H9 (cell line): ENCODE results near the gene TADA2B. TPM values are rescaled to one million over a fixed set of nuclear protein-coding genes. Genes with fewer than 3 reads are reported as not detected.

Experiments used
- DNase-seq: peaks from one replicate; pipeline ENCODE4 v3.0.0-alpha.2; 2017
- H2AFZ ChIP-seq: one replicate; pipeline ENCODE4 v1.6.1; 2013; ENCODE audit warnings: mild to moderate bottlenecking, low read length, control low read depth, moderate library complexity
- H2AK5ac ChIP-seq: 2 replicates; pipeline ENCODE4 v1.6.1; 2013; ENCODE audit warnings: low read length, control low read depth, mixed read lengths; ENCODE audit not compliant: insufficient read length
- H2BK120ac ChIP-seq: one replicate; pipeline ENCODE4 v1.6.1; 2013; ENCODE audit warnings: low read depth, mild to moderate bottlenecking, low read length, control low read depth, inconsistent platforms; ENCODE audit not compliant: poor library complexity, severe bottlenecking
- H2BK12ac ChIP-seq: 2 replicates; pipeline ENCODE4 v1.6.1; 2013; ENCODE audit warnings: low read length, control low read depth, mixed read lengths, low read depth; ENCODE audit not compliant: insufficient read length
- H2BK15ac ChIP-seq: 2 replicates; pipeline ENCODE4 v1.6.1; 2013; ENCODE audit warnings: low read depth, low read length, control low read depth
- H2BK20ac ChIP-seq: one replicate; pipeline ENCODE4 v1.6.1; 2013; ENCODE audit warnings: low read depth, mild to moderate bottlenecking, low read length, control low read depth, inconsistent platforms; ENCODE audit not compliant: poor library complexity, severe bottlenecking
- H2BK5ac ChIP-seq: 2 replicates; pipeline ENCODE4 v1.6.1; 2013; ENCODE audit warnings: low read length, control low read depth, mixed read lengths; ENCODE audit not compliant: insufficient read length
- H3K14ac ChIP-seq: 2 replicates; pipeline ENCODE4 v1.6.1; 2013; ENCODE audit warnings: low read length, control low read depth; ENCODE audit not compliant: insufficient read depth
- H3K18ac ChIP-seq: 2 replicates; pipeline ENCODE4 v1.6.1; 2013; ENCODE audit warnings: low read depth, mild to moderate bottlenecking, mixed read lengths, low read length, control low read depth; ENCODE audit not compliant: insufficient read length
- H3K23ac ChIP-seq: 2 replicates; pipeline ENCODE4 v1.6.1; 2013; ENCODE audit warnings: low read length, control low read depth, mixed read lengths, low read depth; ENCODE audit not compliant: insufficient read length
- H3K23me2 ChIP-seq: 2 replicates; pipeline ENCODE4 v1.6.1; 2013; ENCODE audit warnings: low read depth, mild to moderate bottlenecking, mixed read lengths, low read length, control low read depth; ENCODE audit not compliant: insufficient read length, poor library complexity, severe bottlenecking
- H3K27ac ChIP-seq: 2 replicates; pipeline ENCODE4 v1.5.1; 2013; ENCODE audit warnings: low read length, control low read depth, mixed read lengths, low read depth; ENCODE audit not compliant: insufficient read length
- H3K27me3 ChIP-seq: 2 replicates; pipeline ENCODE4 v1.6.1; 2013; ENCODE audit warnings: low read length, control low read depth, inconsistent platforms; ENCODE audit not compliant: insufficient read depth
- H3K4ac ChIP-seq: 2 replicates; pipeline ENCODE4 v1.6.1; 2013; ENCODE audit warnings: low read depth, mild to moderate bottlenecking, control low read depth, inconsistent platforms, low read length, moderate library complexity
- H3K4me1 ChIP-seq: 2 replicates; pipeline ENCODE4 v1.6.1; 2013; ENCODE audit warnings: low read length, control low read depth, inconsistent platforms; ENCODE audit not compliant: insufficient read depth
- H3K4me2 ChIP-seq: 2 replicates; pipeline ENCODE4 v1.6.1; 2013; ENCODE audit warnings: low read length, control low read depth, mixed read lengths; ENCODE audit not compliant: insufficient read length, insufficient read depth
- H3K56ac ChIP-seq: 2 replicates; pipeline ENCODE4 v1.6.1; 2013; ENCODE audit warnings: low read depth, mild to moderate bottlenecking, mixed read lengths, low read length, control low read depth; ENCODE audit not compliant: insufficient read length
- H3K79me1 ChIP-seq: 2 replicates; pipeline ENCODE4 v1.6.1; 2013; ENCODE audit warnings: low read depth, mild to moderate bottlenecking, moderate library complexity, low read length, control low read depth, inconsistent platforms; ENCODE audit not compliant: insufficient read depth, poor library complexity, severe bottlenecking
- H3K79me2 ChIP-seq: 2 replicates; pipeline ENCODE4 v1.6.1; 2013; ENCODE audit warnings: low read length, control low read depth, inconsistent platforms; ENCODE audit not compliant: insufficient read depth
- H3K9ac ChIP-seq: 2 replicates; pipeline ENCODE4 v1.6.1; 2013; ENCODE audit warnings: low read length, control low read depth, mixed read lengths; ENCODE audit not compliant: insufficient read length; ENCODE audit errors: extremely low read depth
- H3K9me3 ChIP-seq: one replicate; pipeline ENCODE4 v1.6.1; 2013; ENCODE audit warnings: low read depth, low read length, inconsistent platforms; ENCODE audit not compliant: control insufficient read depth
- H3T11ph ChIP-seq: one replicate; pipeline ENCODE4 v1.6.1; 2013; ENCODE audit warnings: mild to moderate bottlenecking, low read length, control low read depth, inconsistent platforms
- H4K20me1 ChIP-seq: one replicate; pipeline ENCODE4 v1.6.1; 2013; ENCODE audit not compliant: control insufficient read depth, insufficient read length, insufficient read depth
- H4K5ac ChIP-seq: 2 replicates; pipeline ENCODE4 v1.6.1; 2013; ENCODE audit warnings: low read depth, mild to moderate bottlenecking, mixed read lengths, low read length, control low read depth; ENCODE audit not compliant: insufficient read length
- H4K8ac ChIP-seq: replicated peaks from 2 replicates; pipeline ENCODE4 v1.6.1; 2013; ENCODE audit warnings: low read length, control low read depth, mixed read lengths, low read depth; ENCODE audit not compliant: insufficient read length
- H4K91ac ChIP-seq: 2 replicates; pipeline ENCODE4 v1.6.1; 2013; ENCODE audit warnings: low read depth, mild to moderate bottlenecking, moderate library complexity, mixed read lengths, low read length, control low read depth; ENCODE audit not compliant: insufficient read length
- H3K27ac Mint-ChIP-seq, 3 experiments: 2 replicates in 2 of 3; 3 replicates in 1 of 3; pipeline ENCODE4 v1.8.0; 2020 to 2021; ENCODE audit warnings: mixed read lengths in 3 of 3, mild to moderate bottlenecking in 1 of 3, moderate library complexity in 1 of 3
- H3K27me3 Mint-ChIP-seq: 2 replicates; pipeline ENCODE4 v1.8.0; 2021; ENCODE audit warnings: low read depth, mild to moderate bottlenecking, moderate library complexity, mixed read lengths
- H3K36me3 Mint-ChIP-seq, 3 experiments: 2 replicates in 2 of 3; 3 replicates in 1 of 3; pipeline ENCODE4 v1.8.0; 2020 to 2021; ENCODE audit warnings: low read depth in 3 of 3, mixed read lengths in 3 of 3; ENCODE audit not compliant: insufficient read depth in 1 of 3
- H3K4me1 Mint-ChIP-seq, 2 experiments: 2 replicates each; pipeline ENCODE4 v1.8.0; 2020; ENCODE audit warnings: mixed read lengths in 2 of 2
- H3K4me3 Mint-ChIP-seq, 2 experiments: 2 replicates in 1 of 2; 3 replicates in 1 of 2; pipeline ENCODE4 v1.8.0; 2020 to 2021; ENCODE audit warnings: mild to moderate bottlenecking in 2 of 2, mixed read lengths in 2 of 2, moderate library complexity in 1 of 2
- H3K9me3 Mint-ChIP-seq, 2 experiments: 2 replicates in 1 of 2; 3 replicates in 1 of 2; pipeline ENCODE4 v1.8.0; 2020; ENCODE audit warnings: mild to moderate bottlenecking in 2 of 2, mixed read lengths in 2 of 2, moderate library complexity in 1 of 2
- CTCF ChIP-seq: fragments of 200-600 bp; sonication (generic); conservative IDR thresholded peaks from 3 replicates; pipeline ENCODE4 v1.8.0; 2021; ENCODE audit warnings: antibody characterized with exemption, mild to moderate bottlenecking
- WGBS: extraction: QIAGEN DNeasy Blood & Tissue Kit; methylation state at CpG from one replicate; pipeline ENCODE4 v1.1.7; 2013; ENCODE audit warnings: missing lambda C conversion rate, low lambda C conversion rate, mixed read lengths; ENCODE audit not compliant: insufficient read length; ENCODE audit errors: extremely low coverage; 5-methylcytosine and 5-hydroxymethylcytosine counted together
- total RNA-seq: library from RNA; stranded (reverse); gene quantifications from 2 replicates; pipeline ENCODE4 v1.2.1, GENCODE V29; 2021

Gene TADA2B
- total RNA-seq, 1 experiment from 2014 or later = 14.0 TPM

- Histone ChIP-seq H4K20me1 (no peaks in the 10 kb centered on the region), H3K4ac (no peak overlapping the region), H3K27me3 (no peaks in the 10 kb centered on the region), H3K4me1 (no peaks in the 10 kb centered on the region), H3K23me2 (no peaks in the 10 kb centered on the region), H2AK5ac (no peak overlapping the region), H3K27ac (no peak overlapping the region), H3K9ac (no peak overlapping the region), H2BK120ac (no peak overlapping the region), H2BK5ac (no peak overlapping the region), H4K91ac (no peak overlapping the region), H3K4me2 (no peak overlapping the region), H2BK20ac (no peak overlapping the region), H3K23ac (no peak overlapping the region), H3K79me1 (no peaks in the 10 kb centered on the region), H3K79me2 (no peaks in the 10 kb centered on the region), H4K5ac (no peak overlapping the region), H3K14ac (no peak overlapping the region), H2BK12ac (no peak overlapping the region), H3K18ac (no peak overlapping the region), H2AFZ (no peak overlapping the region), H3T11ph (no peak overlapping the region), H4K8ac (no peak overlapping the region), H3K9me3 (no peaks in the 10 kb centered on the region), H3K56ac (no peak overlapping the region), H2BK15ac (no peak overlapping the region)
- no peaks in the 10 kb centered on the region; the same call in 1 of the 2 replicates for H3K27me3 Mint-ChIP-seq
- no peak for DNase-seq
- no peaks in the 10 kb centered on the region for H3K9me3 Mint-ChIP-seq
- H3K4me1 Mint-ChIP-seq = 0 out of 4 replicates have a peak, but pooled peaks cover 0 to 2% of the 10 kb centered on the region in 2 experiments
- no CpG with 5 or more reads among the region's 20 CpGs for WGBS
- H3K27ac Mint-ChIP-seq = peak overlapping the region in 2 of 3 experiments; percentile 70 to 78; a peak in 3 of 7 replicates
- peaks cover 12 to 30% (median 28%) of the 10 kb centered on the region in 3 experiments; a peak in 6 of 7 replicates for H3K36me3 Mint-ChIP-seq
- no peak for TF ChIP-seq CTCF
- no peak overlapping the region for H3K4me3 Mint-ChIP-seq
These were observed 8.7 kb upstream of the TADA2B start for GRCh38 chr4:7034262-7035081.
